Stomach (tissue), 4 donors: ENCODE measurements around the gene RADX.

Source experiments
- CTCF ChIP-seq, 7 experiments: fragments of 450-650 bp in 4 of 7; fragments of 200-600 bp in 3 of 7; sonication (generic) in 3 of 7; IDR thresholded peaks; one replicate each; pipeline ENCODE4 v1.5.1; 2016 to 2019; ENCODE audit warnings: antibody characterized with exemption in 7 of 7, control low read depth in 2 of 7, mild to moderate bottlenecking in 1 of 7
- POLR2AphosphoS5 ChIP-seq, 3 donors: sonication (generic); formaldehyde crosslinking; IDR thresholded peaks; one replicate each; pipeline ENCODE4 v1.6.1; 2016; ENCODE audit warnings: antibody characterized with exemption in 3 of 3

DNA sequence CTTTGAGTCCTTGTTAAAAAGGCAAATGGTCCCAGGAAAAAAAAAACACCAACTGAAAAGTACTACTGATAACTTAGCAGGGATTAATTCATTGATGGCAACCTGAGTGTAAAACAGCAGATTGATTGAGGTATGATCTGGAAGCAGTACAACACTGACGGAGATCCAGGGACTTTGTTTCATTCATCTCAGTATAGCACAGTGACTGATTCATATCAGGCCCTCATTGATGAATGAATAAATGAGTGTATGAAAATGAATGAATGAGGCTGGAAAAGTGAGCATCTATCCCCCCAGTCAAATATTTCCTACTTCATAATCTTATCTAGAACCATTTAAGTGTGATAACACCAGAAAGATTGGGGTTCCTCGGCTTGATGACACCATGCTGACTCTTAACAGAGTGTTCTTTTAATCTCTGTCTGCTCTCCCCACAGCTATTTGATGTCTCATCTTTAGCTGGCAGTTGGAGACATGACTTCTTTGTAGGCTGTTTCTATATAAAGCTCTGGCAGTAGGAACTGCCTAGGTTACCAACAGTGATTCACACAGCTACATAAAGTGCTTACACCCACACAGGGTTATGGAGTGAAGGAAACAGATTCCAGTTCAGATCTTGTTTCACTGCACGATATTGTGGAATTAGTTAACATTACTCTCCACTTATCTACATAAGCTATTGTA is 96.1 kb downstream of the RADX start:
- TF ChIP-seq CTCF (IDR thresholded peaks at IDR 0.05) (no peak), POLR2AphosphoS5 (IDR thresholded peaks at IDR 0.05) (no peak)
